SH-SY5Y (cell line): ENCODE data around the gene BTBD19.

Experiments
- GATA2 ChIP-seq: IDR thresholded peaks from 2 replicates; pipeline ENCODE4 v1.6.1; 2011; ENCODE audit warnings: mild to moderate bottlenecking, low read depth, low read length
- GATA3 ChIP-seq: IDR thresholded peaks from 2 replicates; pipeline ENCODE4 v1.6.1; 2011; ENCODE audit warnings: low read depth, mild to moderate bottlenecking, low read length, moderate library complexity

GRCh38 chr1:44847845-44848244 is 39.5 kb downstream of the BTBD19 start:
- TF ChIP-seq GATA2 (no peak), GATA3 (no peak)
